ENCODE measurements around the gene TEDC2.

GRCh38 chr16:2450975-2451381 is 8.9 kb upstream of the TEDC2 start:
- TF ChIP-seq POLR2A (IDR thresholded peaks at IDR 0.05; ENCODE audit: control extremely low read depth in 1 of 2, low read depth in 2 of 2, low read length in 2 of 2) (no peak), RAD21 (IDR thresholded peaks at IDR 0.05 in 1 of 2, conservative IDR thresholded peaks at IDR 0.05 in 1 of 2; ENCODE audit: low read depth in 2 of 2, low read length in 2 of 2) (no peak), SIN3A (conservative IDR thresholded peaks at IDR 0.05 in 1 of 2, IDR thresholded peaks at IDR 0.05 in 1 of 2; ENCODE audit: low read depth in 1 of 2, low read length in 2 of 2) (no peak), CTCF (IDR thresholded peaks at IDR 0.05; ENCODE audit: control extremely low read depth in 1 of 3, insufficient read depth in 1 of 3, low read depth in 1 of 3, low read length in 3 of 3) (no peak), ATF3 (IDR thresholded peaks at IDR 0.05; ENCODE audit: insufficient read depth, low read depth, low read length) (no peak), CEBPB (IDR thresholded peaks at IDR 0.05; ENCODE audit: low read depth, low read length) (no peak), CHD1 (IDR thresholded peaks at IDR 0.05; ENCODE audit: low read depth, low read length) (no peak), ATF2 (IDR thresholded peaks at IDR 0.05; ENCODE audit: low read length) (no peak), GABPA (IDR thresholded peaks at IDR 0.05; ENCODE audit: borderline replicate concordance, insufficient read depth, low read length) (no peak), CHD2 (IDR thresholded peaks at IDR 0.05; ENCODE audit: low read length) (no peak), GTF2F1 (IDR thresholded peaks at IDR 0.05; ENCODE audit: borderline replicate concordance, low read depth, low read length) (no peak), EP300 (IDR thresholded peaks at IDR 0.05; ENCODE audit: borderline replicate concordance in 1 of 2, low read depth in 2 of 2, low read length in 2 of 2) (no peak), SIRT6 (IDR thresholded peaks at IDR 0.05; ENCODE audit: low read length) (no peak), YY1 (IDR thresholded peaks at IDR 0.05; ENCODE audit: low read depth, low read length) (no peak)
